C4-2B (cell line): ENCODE results near the gene LEMD2.

ENCODE experiments used
- CTCF ChIP-seq: fragments of 450-650 bp; conservative IDR thresholded peaks from 2 replicates; pipeline ENCODE4 v1.5.1; 2017; ENCODE audit warnings: mild to moderate bottlenecking
- ZFX ChIP-seq: fragments of 450-650 bp; IDR thresholded peaks from 2 replicates; pipeline ENCODE4 v1.6.1; 2017

- TF ChIP-seq CTCF: no peak
- TF ChIP-seq ZFX: no peak
Observed at GRCh38 chr6:33789550-33789895, 593 bp upstream of the LEMD2 start.
